Breast epithelium (tissue), 3 donors: Measurements from ENCODE around the gene NBEAL1.

Source experiments
- POLR2A ChIP-seq: fragments of 450-650 bp; IDR thresholded peaks from one replicate; pipeline ENCODE4 v1.6.1; 2016; ENCODE audit warnings: antibody characterized with exemption, mild to moderate bottlenecking, moderate library complexity
- POLR2AphosphoS5 ChIP-seq, 3 donors: sonication (generic); formaldehyde crosslinking; IDR thresholded peaks; one replicate each; pipeline ENCODE4 v1.6.1; 2017; ENCODE audit warnings: antibody characterized with exemption in 3 of 3
- TF ChIP-seq, protein P1 (sequence below), 3 donors: fragments of 450-650 bp; IDR thresholded peaks; one replicate each; pipeline ENCODE4 v1.5.1; 2016 to 2017; ENCODE audit warnings: antibody characterized with exemption in 3 of 3, mild to moderate bottlenecking in 3 of 3, moderate library complexity in 3 of 3

DNA sequence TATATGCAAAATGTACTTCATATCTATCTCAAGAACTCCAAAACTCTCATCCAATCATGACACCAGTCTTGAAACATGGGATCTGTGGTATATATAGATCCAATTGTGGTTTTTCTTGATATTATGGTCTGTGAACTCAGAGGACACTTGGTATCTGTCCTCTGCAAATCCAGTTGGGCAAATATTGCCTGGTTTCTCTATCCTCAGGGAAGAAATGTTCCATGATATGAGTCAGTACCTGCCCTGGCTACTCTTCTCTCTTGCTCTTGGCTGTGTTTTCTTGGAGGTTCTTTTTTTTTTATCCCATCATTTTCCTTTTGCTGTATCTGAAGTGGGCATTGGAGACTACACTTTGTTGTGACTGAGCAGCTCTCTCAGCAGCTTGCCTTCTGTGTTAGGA is 10.9 kb downstream of the NBEAL1 start:
- TF ChIP-seq, protein P1, sequence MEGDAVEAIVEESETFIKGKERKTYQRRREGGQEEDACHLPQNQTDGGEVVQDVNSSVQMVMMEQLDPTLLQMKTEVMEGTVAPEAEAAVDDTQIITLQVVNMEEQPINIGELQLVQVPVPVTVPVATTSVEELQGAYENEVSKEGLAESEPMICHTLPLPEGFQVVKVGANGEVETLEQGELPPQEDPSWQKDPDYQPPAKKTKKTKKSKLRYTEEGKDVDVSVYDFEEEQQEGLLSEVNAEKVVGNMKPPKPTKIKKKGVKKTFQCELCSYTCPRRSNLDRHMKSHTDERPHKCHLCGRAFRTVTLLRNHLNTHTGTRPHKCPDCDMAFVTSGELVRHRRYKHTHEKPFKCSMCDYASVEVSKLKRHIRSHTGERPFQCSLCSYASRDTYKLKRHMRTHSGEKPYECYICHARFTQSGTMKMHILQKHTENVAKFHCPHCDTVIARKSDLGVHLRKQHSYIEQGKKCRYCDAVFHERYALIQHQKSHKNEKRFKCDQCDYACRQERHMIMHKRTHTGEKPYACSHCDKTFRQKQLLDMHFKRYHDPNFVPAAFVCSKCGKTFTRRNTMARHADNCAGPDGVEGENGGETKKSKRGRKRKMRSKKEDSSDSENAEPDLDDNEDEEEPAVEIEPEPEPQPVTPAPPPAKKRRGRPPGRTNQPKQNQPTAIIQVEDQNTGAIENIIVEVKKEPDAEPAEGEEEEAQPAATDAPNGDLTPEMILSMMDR (IDR thresholded peaks at IDR 0.05) = no peak
- no peak for TF ChIP-seq POLR2AphosphoS5 (IDR thresholded peaks at IDR 0.05)
- no peak for TF ChIP-seq POLR2A
